Uterus (tissue), 2 donors: ENCODE data around the gene TMEM132C.

Experiments used
- POLR2A ChIP-seq, 2 donors: fragments of 450-650 bp; IDR thresholded peaks; one replicate each; pipeline ENCODE4 v1.6.1; 2016; ENCODE audit warnings: antibody characterized with exemption in 2 of 2, mild to moderate bottlenecking in 1 of 2, moderate library complexity in 1 of 2
- TF ChIP-seq, protein P1 (sequence below), 4 experiments: fragments of 200-600 bp in 2 of 4; fragments of 450-650 bp in 2 of 4; sonication (generic) in 2 of 4; IDR thresholded peaks; one replicate each; pipeline ENCODE4 v1.5.1; 2016 to 2019; ENCODE audit warnings: antibody characterized with exemption in 4 of 4, mild to moderate bottlenecking in 2 of 4, moderate library complexity in 1 of 4

DNA sequence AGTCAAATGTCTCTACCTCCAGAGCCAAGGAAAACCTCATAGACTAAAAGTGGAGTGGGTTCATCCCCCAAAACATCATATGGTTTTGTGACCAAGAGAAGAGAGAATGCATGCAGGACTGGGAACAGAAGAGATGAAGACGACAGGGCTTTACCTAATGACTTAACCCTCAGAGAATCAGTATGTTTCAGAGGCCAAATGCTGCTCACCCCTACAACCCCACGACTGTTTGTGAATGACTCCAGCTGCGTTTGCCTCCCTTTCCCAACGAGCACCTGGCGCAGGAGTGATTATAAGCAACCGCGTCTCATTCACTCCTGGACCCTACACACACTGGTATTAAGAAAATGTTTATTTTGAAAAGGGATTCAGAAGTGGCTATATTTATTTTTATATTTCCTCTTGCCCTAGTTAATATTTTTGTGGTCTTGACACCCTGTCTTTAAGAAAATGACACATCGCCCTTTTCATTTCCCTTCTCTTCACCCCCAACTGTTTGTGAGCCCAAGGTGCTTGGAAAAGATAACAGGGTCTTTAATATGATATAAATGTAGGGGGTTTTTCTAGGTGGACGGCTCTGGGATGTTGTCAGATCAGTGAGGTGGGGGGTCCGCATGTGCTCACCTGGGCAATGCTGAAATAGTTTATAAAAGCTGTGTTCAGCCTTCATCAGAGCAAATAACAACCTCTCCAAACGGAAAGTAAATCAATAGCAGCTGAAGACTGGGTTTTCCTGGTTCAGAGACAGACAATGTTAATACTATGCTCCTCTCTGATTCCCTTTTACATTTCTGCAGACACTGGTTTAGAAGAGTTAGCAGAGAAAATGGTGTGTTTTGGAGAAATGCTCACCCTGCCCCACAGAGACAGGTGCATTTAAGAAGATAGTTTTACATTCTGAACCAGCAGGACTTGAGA, 479.1 kb downstream of the TMEM132C start:
- TF ChIP-seq, protein P1, sequence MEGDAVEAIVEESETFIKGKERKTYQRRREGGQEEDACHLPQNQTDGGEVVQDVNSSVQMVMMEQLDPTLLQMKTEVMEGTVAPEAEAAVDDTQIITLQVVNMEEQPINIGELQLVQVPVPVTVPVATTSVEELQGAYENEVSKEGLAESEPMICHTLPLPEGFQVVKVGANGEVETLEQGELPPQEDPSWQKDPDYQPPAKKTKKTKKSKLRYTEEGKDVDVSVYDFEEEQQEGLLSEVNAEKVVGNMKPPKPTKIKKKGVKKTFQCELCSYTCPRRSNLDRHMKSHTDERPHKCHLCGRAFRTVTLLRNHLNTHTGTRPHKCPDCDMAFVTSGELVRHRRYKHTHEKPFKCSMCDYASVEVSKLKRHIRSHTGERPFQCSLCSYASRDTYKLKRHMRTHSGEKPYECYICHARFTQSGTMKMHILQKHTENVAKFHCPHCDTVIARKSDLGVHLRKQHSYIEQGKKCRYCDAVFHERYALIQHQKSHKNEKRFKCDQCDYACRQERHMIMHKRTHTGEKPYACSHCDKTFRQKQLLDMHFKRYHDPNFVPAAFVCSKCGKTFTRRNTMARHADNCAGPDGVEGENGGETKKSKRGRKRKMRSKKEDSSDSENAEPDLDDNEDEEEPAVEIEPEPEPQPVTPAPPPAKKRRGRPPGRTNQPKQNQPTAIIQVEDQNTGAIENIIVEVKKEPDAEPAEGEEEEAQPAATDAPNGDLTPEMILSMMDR (IDR thresholded peaks at IDR 0.05), result no peak
- no peak for TF ChIP-seq POLR2A (IDR thresholded peaks at IDR 0.05)
